GM10266 (cell line): ENCODE measurements around the gene DGCR8.

Experiments used
- DNase-seq: peaks from one replicate; pipeline ENCODE4 v3.0.0; 2012; ENCODE audit errors: extremely low spot score
- CTCF ChIP-seq: IDR thresholded peaks from 2 replicates; pipeline ENCODE4 v1.5.1; 2012; ENCODE audit warnings: mild to moderate bottlenecking, low read depth; ENCODE audit not compliant: control insufficient read depth, insufficient read depth; ENCODE audit errors: missing control alignments

DGCR8 gene

GRCh38 chr22:20036084-20036482, 44.0 kb upstream of the DGCR8 start:
- TF ChIP-seq CTCF, result no peak
- DNase-seq, result no peak

- DNase-seq, result no peak
These were observed 43.3 kb upstream of the DGCR8 start for GRCh38 chr22:20036535-20037392.

DNA sequence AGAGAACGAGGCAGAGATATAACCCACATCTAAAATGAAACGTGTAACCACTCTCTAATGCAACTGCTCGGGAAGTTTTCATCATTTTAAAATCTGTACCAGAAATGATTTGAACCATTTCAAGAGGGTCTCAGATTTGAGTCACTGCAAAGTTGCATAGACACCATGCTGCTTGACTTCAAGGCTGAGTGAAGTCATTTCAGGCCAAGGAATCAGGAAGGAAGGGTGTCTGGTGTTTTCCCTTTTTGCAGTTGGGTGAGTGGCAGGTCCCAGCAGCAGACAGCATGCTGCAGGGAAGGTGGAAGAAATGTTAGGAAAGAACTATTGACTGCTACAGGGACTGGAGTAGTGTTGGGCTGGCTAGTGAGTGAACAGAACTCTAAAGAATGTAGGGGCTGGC, 42.6 kb upstream of the DGCR8 start:
- DNase-seq, result peak; percentile 47
- TF ChIP-seq CTCF, result no peak

More at GRCh38 chr22:20036535-20037392, 43.3 kb upstream of the DGCR8 start:
- TF ChIP-seq CTCF, result no peak

- TF ChIP-seq CTCF, result no peak
These were observed 41.5 kb upstream of the DGCR8 start for GRCh38 chr22:20038574-20038973.

GRCh38 chr22:20039683-20040325, 40.2 kb upstream of the DGCR8 start:
- no peak for TF ChIP-seq CTCF
- no peak for DNase-seq

More at GRCh38 chr22:20038574-20038973, 41.5 kb upstream of the DGCR8 start:
- DNase-seq, result no peak

DNA sequence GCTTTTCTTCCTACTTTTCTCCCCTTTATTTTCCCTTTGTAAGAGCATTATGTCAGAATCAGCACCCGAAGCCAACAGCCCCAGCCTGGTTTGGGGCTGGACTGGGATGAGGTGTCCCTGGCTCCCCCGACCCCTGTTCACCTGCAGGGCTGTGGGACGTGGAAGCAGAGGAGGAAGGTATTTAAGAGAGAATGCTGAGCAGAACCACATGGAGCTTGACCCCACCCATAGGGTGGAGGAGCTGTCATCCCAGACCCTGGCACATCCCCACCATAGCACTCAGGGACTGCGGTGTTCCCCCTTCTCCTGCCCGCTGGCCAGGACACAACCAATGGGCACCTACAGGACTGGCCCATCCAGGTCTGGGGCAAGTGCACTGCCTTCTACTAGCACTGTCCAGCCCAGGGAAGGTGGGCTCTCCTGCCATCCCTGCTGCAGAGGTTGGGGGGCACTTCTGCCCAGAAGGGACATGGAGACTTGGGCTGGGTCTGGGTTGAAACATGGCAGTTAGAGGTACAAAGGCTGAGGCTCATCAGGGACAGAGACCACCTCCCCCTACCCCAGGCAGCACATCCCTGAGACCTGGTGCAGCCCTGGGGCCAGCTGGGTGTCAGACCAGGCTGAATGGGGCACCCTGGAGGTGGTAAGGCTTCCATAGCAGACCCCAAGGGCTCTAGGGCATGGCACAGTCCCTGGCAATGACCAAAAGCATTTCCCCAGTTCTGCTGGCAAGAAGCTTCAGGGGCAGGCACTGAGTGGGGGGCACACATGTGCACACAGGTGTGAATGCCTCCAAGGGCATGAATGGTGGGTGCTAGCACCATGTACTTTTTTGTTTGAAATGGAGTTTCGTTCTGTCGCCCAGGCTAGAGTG, 39.5 kb upstream of the DGCR8 start:
- no peak for TF ChIP-seq CTCF
- DNase-seq, result no peak
